GM18520 (cell line): ENCODE results near the gene PAGR1.
"Not testable (repeated sequence)": the region's sequence is repeated elsewhere in the genome, so short reads cannot be mapped to it uniquely, and the experiment has no call there.

Source experiments
- ATAC-seq: cut with Tn5 transposase; IDR thresholded peaks from one replicate; pipeline ENCODE4 v1.9.1; 2021; ENCODE audit not compliant: unreplicated experiment

PAGR1 gene

DNA sequence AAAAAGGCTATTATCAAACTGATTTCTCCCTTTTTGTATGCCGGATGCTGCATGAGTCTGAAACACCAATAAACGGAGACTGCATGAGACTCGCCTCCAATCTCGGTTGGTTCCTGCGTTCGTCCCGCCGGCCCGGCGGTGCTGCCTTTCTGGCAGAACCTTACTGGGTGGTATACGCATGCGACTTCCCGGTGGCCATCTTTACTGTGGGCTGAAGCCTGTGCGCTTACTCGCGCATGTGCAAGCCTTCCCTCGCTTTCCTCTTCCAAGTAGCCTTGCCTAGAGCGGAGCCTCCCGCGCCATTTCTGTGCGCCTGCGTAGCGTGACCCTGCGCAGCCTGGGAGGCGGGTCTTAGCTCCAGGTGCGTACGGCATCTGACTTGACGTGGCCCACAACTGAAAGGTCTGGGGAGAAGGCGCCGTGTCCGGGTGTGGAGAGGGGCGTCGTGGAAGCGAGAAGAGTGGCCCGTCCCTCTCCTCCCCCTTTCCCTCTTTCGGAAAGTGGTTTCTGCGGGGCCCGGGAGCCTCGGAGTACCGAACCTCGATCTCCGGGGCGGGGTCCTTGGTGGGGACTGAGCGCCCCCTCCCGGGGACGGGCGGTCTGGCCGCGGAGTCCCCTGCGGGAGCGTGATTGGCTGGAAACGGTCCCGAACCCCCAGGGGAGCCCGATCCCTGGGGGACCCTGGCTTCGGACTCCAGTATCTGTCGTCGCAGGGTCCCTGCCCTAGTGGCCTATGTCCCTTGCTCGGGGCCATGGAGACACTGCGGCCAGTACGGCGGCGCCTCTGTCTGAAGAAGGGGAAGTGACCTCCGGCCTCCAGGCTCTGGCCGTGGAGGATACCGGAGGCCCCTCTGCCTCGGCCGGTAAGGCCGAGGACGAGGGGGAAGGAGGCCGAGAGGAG, at the start of gene PAGR1:
TSS of gene PAGR1 (plus strand) at position 360 of the 901 bp plus-strand sequence. CDS start at position 734, 374 bp downstream.
- ATAC-seq, result peak; percentile 65

DNA sequence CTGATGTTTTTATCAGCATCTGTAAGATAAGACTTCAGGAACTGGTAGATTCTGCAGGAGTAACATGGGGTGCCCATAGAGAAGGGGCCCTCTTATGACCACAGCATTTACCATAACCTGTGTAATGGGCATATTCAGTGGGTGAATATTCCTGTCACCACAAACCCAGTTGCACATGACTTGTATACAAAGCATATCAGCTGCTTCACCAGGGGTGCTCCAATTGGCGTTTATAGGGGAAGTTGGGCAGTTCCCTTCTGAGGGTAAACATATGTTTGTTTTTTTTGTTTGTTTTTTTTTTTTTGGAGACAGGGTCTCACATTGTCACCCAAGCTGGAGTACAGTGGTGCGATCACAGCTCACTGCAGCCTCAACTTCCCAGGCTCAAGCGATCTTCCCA, 49.4 kb upstream of the PAGR1 start:
- ATAC-seq, result no peak

DNA sequence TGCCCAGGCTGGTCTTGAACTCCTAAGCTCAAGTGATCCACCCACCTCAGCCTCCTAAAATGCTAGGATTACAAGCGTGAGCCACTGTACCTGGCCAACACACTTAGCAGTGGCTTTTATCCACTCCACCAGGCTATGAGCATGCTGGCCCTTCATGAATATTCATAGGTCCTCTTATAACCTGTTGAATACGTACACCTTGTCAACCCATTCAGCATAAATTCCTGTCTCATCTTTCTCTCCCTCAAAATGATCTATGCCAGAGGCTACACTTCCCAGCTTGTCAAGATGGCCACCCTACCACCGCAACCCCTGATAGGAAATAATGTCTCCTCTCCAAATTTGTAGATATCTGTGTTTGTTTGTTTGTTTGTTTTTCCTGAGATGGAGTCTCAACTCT, 48.9 kb upstream of the PAGR1 start:
- ATAC-seq, result no peak

DNA sequence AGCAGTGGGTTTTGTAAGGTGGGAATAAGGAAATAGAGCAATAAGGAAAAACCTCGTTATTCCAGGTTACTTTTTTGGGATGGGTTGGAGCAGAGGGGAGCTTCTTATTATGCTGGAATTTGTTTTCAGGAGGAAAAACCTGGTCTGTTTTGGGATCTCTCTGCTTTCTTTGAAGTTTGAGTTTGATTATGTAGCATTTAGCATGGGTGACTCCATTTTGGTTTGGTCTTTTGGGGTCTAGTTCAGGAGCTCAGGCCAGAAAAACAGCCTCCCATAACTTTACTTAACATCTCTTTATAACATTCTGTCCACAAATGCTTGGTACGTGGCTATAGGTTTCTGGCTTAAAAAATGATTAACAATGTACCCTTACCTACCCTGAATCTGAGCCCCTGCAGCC, 46.4 kb upstream of the PAGR1 start:
- no peak for ATAC-seq

DNA sequence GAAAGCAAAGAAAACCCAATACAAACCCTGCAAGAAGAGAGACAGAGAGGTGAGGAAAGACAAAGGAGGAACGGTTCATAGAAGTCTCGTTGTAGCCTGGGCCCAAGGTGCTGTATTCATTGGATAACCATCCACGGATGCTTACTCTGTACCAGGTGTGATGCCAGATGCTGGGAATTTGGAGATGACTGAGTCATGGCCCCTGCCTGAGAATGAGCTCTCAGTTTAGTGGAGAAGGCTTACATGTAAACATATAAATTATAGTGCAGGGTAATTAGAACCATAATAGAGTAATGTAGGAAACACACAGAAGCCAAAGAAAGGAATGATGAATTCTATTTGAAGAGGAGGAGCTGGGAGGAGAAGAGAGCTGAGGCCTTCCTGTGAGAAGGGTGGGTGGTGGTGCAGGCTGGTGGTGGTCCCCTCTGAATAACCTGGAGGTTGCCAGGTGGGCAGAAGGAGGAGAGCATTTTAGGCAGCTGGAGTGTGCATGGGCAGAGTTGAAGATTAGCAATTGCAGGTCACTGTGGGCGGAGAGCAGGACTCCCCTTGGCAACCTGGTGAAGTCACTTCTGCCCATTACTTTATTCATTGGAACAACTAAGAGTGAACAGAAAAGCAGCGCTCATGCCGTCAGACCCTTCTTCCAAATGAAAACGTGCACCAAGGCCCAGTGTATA, 45.6 kb upstream of the PAGR1 start:
- ATAC-seq, result no peak

DNA sequence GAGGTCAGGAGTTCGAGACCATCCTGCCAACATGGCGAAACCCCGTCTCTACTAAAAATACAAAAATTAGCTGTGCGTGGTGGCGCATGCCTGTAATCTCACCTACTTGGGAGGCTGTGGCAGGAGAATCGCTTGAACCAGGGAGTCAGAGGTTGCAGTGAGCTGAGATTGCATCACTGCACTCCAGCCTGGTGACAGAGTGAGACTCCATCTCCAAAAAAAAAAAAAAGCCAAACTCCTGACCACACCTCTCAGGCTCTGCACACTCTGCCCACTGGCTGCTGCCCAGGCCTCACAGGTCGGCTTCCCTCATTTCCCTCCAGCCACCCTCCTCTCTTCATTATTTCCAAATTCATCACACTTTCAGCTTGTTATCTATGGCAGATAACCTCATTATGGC, 43.6 kb upstream of the PAGR1 start:
- ATAC-seq, result not testable (repeated sequence)

DNA sequence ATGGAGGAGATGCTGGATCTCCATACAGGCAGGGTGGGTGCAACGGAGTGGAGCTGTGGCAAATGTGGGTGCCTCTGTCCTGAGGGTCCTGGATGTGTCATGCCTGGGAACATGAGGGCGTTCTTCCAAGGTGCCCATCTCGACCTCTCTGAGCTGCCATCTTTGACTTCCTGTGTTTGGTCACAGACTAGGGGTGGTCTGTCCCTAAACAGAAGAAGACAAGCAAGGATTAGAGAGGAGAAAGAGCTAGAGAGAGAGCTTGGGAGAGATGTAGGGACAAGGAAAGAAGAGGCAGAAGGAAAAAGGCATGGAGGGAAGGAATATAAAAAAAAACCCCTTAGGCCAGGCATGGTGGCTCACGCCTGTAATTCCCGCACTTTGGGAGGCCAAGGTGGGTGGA, 41.2 kb upstream of the PAGR1 start:
- ATAC-seq, result no peak

DNA sequence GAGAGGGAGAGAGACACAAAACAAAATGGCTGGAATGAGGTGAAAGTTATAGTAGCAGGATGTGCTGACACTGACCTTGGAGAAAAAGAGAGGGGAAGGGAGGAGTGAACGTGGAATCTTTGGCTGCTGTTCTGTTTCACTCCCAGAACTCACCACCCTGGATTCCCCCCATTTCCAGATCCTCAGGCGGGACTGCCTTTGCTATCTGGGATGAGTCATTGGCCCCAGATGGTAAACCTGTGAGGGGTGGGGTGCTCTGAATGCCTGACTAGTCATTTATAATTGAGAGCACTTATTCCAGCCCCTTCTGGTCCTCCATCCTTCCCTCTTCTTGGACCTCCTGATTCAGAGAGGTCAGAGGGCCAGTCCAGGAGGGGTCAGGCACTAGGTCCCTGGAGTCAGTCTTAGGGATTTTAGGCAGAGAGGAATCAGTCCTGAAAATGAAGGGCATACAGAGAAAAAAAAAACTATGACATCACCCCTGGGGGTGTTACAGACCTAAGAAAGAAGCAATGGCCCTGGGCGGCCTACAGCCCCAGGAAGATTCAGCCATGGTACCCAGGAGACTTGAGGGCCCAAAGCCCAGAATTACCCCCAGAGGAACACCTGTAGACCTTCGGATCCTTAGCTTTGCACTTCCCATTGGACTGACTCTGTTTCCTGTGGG, 40.1 kb upstream of the PAGR1 start:
- ATAC-seq, result no peak

DNA sequence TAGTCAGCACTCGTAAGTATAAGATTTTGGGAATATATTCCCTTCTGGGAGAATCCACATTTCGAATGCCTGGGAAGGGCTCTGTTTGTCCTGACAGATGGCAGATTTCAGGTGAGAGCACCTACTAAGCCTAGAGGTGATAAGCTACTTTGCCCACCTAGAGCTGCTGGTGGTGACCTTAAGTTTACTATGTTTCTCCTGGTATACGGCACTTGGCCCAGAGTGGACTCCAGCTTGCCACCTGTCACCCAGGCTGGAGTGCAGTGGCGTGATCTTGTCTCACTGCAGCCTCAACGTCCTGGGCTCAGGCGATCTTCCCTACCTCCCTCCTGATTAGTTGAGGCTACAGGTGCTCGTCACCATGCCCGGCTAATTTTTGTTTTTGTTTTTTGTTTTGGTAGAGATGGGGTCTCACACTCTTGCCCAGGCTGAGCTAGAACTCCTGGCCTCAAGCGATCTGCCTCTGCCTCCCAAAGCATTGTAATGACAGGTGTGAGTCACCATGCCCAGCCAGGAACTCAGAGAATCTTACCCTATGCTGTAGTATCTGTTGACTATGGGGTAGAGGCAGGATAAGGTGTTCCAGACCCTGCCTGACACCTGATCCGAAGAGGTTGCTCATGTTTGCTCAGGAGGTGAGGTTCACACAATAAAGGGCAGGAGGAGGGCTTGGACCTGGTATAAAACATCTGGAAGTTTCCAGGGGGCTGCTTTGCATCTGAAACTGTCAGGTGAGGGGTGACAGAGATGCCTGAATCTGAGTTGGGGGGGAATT, 38.2 kb upstream of the PAGR1 start, which contains the start of gene ZG16:
TSS of gene ZG16 (plus strand) at position 681 of the 775 bp plus-strand sequence. CDS start 1,011 bp downstream, outside the sequence.
- ATAC-seq, result no peak

DNA sequence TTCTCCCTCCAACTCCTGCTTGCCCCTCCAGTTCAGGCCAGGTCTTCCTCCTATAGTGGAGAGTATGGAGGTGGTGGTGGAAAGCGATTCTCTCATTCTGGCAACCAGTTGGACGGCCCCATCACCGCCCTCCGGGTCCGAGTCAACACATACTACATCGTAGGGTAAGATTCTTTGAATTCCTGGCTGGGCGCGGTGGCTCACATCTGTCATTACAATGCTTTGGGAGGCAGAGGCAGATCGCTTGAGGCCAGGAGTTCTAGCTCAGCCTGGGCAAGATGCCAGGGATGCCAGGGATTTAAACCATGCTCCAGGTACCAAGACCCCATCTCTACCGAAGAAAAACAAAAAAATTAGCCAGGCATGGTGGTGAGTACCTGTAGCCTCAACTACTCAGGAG, 36.5 kb upstream of the PAGR1 start:
- no peak for ATAC-seq

DNA sequence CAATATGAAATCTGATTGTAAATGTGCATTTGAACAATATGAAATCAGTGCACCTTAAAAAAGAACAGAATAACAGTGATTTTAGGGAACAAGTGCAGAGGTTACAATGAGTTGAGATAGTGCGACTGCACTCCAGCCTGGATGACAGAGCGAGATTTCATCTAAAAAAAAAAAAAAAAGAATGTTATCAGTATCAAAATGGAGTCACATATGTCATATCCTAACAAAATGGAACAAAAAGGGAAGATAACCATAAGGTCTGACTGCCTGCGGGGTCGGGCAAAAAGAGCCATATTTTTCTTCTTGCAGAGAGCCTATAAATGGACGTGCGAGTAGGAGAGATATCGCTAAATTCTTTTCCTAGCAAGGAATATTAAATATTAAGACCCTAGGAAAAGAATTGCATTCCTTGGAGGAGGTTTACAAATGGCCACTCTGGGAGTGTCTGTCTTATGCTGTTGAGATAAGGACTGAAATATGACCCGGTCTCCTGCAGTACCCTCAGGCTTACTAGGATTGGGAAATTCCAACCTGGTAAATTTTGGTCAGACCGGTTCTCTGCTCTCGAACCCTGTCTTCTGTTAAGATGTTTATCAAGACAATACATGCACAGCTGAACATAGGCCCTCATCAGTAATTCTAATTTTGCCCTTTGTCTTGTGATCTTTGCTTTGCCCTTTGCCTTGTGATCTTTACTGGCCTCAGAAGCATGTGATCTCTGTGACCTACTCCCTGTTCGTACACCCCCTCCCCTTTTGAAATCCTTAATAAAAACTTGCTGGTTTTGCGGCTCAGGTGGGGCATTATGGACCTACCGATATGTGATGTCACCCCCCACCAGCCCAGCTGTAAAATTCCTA, 32.6 kb upstream of the PAGR1 start:
- not testable (repeated sequence) for ATAC-seq

DNA sequence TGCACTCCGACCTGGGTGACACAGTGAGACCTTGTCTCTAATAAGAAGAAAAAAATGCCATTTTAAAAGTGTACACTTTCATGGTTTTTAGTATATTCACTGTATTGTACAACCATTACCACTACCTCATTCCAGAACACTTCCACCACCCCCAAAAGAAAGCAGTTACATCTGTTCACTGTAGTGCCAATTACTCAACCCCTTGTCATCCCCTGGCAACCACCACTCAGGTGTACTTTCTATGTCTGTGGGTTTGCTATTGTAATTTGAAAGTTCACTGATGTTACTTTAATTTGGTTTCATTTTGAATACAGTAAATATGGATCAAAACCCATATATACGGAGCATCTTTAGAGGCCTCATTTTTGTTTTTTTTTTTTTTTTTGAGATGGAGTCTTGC, 31.8 kb upstream of the PAGR1 start:
- ATAC-seq, result no peak

DNA sequence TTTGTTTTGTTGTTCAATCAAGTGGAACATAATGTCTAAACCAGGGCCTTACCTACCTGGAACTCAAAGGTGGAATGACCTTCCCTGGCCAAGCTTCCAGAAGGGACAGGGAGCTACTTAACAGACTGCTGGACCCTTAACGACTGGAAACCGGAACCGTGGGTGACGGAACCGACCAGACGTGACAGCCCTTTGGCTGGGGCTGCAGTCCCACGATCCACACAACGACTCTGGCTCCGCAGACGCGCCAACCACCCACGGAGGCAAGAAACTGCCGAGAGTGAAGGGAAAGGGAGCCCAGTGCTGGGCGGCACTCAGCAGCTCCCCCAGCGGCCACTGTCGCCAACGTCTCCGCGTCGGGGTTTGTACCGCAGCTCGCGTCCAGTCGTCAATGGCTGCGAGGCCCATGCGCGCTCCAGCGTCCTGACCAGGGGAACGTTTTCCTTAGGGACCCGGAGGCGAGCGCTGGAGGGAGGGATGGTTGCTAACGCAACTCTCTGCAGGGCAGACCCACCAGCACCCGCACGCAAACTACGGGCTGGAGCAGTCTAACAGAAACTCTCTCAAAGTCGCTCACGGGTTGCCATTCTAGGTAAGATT, 31.0 kb upstream of the PAGR1 start:
- ATAC-seq, result no peak

DNA sequence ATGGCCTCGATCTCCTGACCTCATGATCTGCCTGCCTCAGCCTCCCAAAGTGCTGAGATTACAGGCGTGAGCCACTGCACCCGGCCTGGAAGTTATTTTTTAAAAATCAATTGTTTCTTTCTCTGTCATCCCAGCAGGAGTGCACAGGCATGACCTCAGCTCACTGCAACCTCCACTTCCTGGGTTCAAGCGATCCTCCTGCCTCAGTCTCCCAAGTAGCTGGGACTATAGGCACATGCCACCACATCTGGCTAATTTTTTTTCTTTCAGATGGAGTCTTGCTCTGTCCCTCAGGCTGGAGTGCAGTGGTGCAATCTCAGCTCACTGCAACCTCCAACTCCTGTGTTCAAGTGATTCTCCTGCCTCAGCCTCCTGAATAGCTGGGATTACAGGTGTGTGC, 28.8 kb upstream of the PAGR1 start:
- ATAC-seq, result not testable (repeated sequence)

DNA sequence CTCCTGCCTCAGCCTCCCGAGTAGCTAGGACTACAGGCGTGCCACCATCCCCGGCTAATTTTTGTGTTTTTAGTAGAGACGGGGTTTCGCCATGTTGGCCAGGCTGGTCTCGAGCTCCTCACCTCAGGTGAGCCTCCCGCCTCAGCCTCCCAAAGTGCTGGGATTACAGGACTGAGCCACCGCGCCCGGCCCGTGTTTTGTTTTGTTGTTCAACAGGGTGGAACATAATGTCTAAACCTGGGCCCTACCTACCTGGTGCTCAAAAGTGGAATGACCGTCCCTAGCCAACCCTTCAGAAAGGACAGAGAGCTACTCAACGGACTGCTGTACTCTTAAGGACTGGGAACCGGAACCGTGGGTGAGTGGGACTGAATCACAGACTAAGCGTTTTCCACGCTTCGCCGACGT, 26.2 kb upstream of the PAGR1 start:
- no peak for ATAC-seq

DNA sequence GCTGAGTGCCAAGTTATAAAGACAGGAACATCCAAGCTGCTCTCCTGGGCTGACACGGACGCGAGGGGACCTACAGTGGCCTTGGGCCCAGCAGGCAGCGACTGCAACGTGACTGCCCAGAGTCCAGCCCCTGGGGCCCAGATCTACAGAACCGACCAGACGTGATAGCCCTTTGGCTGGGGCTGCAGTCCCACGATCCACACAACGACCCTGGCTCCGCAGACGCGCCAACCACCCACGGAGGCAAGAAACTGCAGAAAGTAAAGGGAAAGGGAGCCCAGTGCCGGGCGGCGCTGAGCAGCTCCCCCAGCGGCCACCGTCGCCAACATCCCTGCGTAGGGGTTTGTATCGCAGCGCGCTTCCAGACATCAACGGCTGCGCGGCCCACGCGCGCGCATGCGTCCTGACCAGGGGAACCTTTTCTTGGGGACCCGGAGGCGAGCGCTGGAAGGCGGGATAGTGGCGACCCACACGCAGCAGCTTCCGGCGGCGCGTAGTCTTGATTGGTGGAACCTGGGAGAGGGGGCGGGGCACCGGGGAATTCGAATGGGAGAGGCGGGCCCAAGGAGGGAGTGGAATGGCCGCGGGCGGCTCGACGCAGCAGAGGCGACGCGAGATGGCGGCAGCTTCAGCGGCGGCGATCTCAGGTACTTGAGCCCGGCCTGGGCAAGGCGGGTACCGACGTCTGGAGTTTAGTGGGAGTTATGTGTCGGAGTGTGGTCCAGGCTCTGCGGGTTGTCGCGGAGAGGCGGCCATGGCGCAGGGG, 25.6 kb upstream of the PAGR1 start, which contains the start of gene KIF22:
TSS of gene KIF22 (plus strand) at position 569 of the 766 bp plus-strand sequence. CDS start at position 578, 9 bp downstream.
- peak; percentile 93 for ATAC-seq

DNA sequence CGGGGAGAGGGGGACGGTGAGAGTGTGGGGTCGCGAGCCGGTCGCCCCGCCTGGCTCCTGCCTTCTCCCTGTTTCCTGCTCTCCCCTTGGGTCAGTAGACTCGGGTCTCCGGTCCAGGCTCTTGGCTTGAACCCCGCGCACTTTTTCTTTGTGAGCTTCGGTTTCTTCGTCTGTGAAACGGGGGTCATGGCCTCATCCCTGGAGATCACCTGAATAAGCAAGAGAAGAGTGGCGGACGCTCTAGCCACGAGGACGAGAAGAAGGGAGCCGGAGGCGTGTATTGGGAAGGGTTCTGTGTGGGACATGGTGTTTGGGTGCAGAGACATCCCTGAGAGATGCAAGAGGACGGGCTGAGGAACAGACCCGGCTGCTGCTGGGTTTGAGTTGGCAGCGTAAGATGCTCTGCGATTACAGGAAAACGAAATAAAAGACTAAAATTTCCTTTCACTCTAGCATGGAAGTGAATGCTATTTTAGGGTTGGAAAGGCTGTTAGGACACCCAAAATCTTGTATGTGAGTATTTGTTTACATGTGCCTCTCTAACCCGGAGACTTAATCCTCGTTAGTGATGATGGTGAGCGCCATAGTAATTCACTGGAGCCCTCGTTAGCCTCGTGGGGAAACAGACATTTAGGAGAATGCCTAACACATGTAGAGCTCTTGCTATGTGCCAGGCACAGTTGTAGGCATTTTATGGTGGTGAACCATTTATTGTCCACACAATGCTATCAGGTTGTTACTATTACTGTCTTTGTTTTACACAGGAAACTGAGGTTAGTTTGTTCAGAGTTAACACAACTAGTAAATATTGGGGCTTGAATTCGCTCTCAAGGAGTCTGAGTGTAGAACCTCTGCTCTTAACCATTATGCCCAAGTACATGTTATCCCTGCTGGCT, 24.8 kb upstream of the PAGR1 start:
- ATAC-seq, result peak; percentile 3
